Measurements from ENCODE around the gene EPN3. TPM values are rescaled to one million over a fixed set of nuclear protein-coding genes. Genes with fewer than 3 reads are reported as not detected.

Gene EPN3
- total RNA-seq, 6 donors from 2014 or later, result 0.74 to 14.4 (median 1.2) TPM; not detected in 1

- H3K9me3 ChIP-seq, result no peaks in the 10 kb centered on the region
- ATAC-seq (ENCODE audit: low FRiP score in 2 of 2) (no peak), DNase-seq (no peak)
- TF ChIP-seq POLR2AphosphoS5 (IDR thresholded peaks at IDR 0.05) (no peak), EP300 (IDR thresholded peaks at IDR 0.05) (no peak), POLR2A (IDR thresholded peaks at IDR 0.05) (no peak), CTCF (IDR thresholded peaks at IDR 0.05) (no peak)
- no peaks in the 10 kb centered on the region for H3K36me3 ChIP-seq
- H3K4me3 ChIP-seq, result no peak overlapping the region
- no peak overlapping the region for H3K27ac ChIP-seq
- no peaks in the 10 kb centered on the region for H3K4me1 ChIP-seq
- H3K27me3 ChIP-seq, result no peaks in the 10 kb centered on the region
- WGBS, 2 donors, result 63 to 86% methylated on average over 12 to 13 of the region's 13 CpGs
Measured at GRCh38 chr17:50576864-50577263, 44.3 kb downstream of the EPN3 start.

- whole genome bisulfite sequencing, 2 donors, result 84 to 90% methylated on average over 13 of the region's 13 CpGs
- ATAC-seq (ENCODE audit: low FRiP score in 2 of 2), result no peak
Measured at GRCh38 chr17:50577451-50577954, 45.0 kb downstream of the EPN3 start.

GRCh38 chr17:50578173-50578572 is 45.6 kb downstream of the EPN3 start:
- Histone ChIP-seq H3K27me3 (no peaks in the 10 kb centered on the region), H3K4me3 (no peak overlapping the region), H3K4me1 (no peaks in the 10 kb centered on the region), H3K27ac (no peak overlapping the region), H3K36me3 (no peaks in the 10 kb centered on the region), H3K9me3 (no peaks in the 10 kb centered on the region)
- no peak for ATAC-seq (ENCODE audit: low FRiP score in 2 of 2)
- DNase-seq, result peak in 1 of 2 donors; percentile 77
- TF ChIP-seq POLR2AphosphoS5 (IDR thresholded peaks at IDR 0.05), result no peak
- TF ChIP-seq EP300 (IDR thresholded peaks at IDR 0.05), result no peak
- no peak for TF ChIP-seq CTCF (IDR thresholded peaks at IDR 0.05)
- no peak for TF ChIP-seq POLR2A (IDR thresholded peaks at IDR 0.05)
- WGBS, 2 donors, result 91% methylated on average over 7 to 14 of the region's 16 CpGs

More at GRCh38 chr17:50577451-50577954, 45.0 kb downstream of the EPN3 start:
- TF ChIP-seq EP300 (IDR thresholded peaks at IDR 0.05), result no peak
- no peak for TF ChIP-seq POLR2A (IDR thresholded peaks at IDR 0.05)
- no peak for TF ChIP-seq POLR2AphosphoS5 (IDR thresholded peaks at IDR 0.05)
- no peak for DNase-seq
- Histone ChIP-seq H3K36me3 (no peaks in the 10 kb centered on the region), H3K27me3 (no peaks in the 10 kb centered on the region), H3K9me3 (no peaks in the 10 kb centered on the region), H3K4me3 (no peak overlapping the region), H3K4me1 (no peaks in the 10 kb centered on the region), H3K27ac (no peak overlapping the region)

- ATAC-seq (ENCODE audit: low FRiP score in 2 of 2) (no peak), DNase-seq (peak in 1 of 2 donors; percentile 10)
- Histone ChIP-seq H3K9me3 (no peaks in the 10 kb centered on the region), H3K27me3 (no peaks in the 10 kb centered on the region), H3K4me1 (no peaks in the 10 kb centered on the region), H3K36me3 (no peaks in the 10 kb centered on the region), H3K4me3 (no peak overlapping the region), H3K27ac (no peak overlapping the region)
- no peak for TF ChIP-seq POLR2A (IDR thresholded peaks at IDR 0.05)
- TF ChIP-seq POLR2AphosphoS5 (IDR thresholded peaks at IDR 0.05), result no peak
- TF ChIP-seq EP300 (IDR thresholded peaks at IDR 0.05), result no peak
- TF ChIP-seq CTCF (IDR thresholded peaks at IDR 0.05), result no peak
- WGBS, 2 donors, result 89 to 93% methylated on average over 7 of the region's 7 CpGs
Measured at GRCh38 chr17:50579399-50579798, 46.9 kb downstream of the EPN3 start.

- H3K4me3 ChIP-seq, result no peak overlapping the region
- no peaks in the 10 kb centered on the region for H3K27me3 ChIP-seq
- no peaks in the 10 kb centered on the region for H3K4me1 ChIP-seq
- peak in 1 of 2 donors; percentile 64 for DNase-seq
- no peaks in the 10 kb centered on the region for H3K9me3 ChIP-seq
- H3K36me3 ChIP-seq, result no peaks in the 10 kb centered on the region
- no peak overlapping the region for H3K27ac ChIP-seq
- TF ChIP-seq EP300 (IDR thresholded peaks at IDR 0.05) (no peak), POLR2A (IDR thresholded peaks at IDR 0.05) (no peak), CTCF (IDR thresholded peaks at IDR 0.05) (no peak), POLR2AphosphoS5 (IDR thresholded peaks at IDR 0.05) (no peak)
- WGBS, 2 donors, result 91 to 96% methylated on average over 8 of the region's 9 CpGs
- ATAC-seq (ENCODE audit: low FRiP score in 2 of 2), result no peak
Measured at GRCh38 chr17:50580646-50581045, 48.1 kb downstream of the EPN3 start.
